IMR-90 (cell line): ENCODE results near the gene JMJD8. TPM values are rescaled to one million over a fixed set of nuclear protein-coding genes. Genes with fewer than 3 reads are reported as not detected.

Experiments
- ELK1 ChIP-seq: fragments of 150-350 bp; IDR thresholded peaks from 2 replicates; pipeline ENCODE4 v1.6.1; 2016; ENCODE audit warnings: low read depth, mild to moderate bottlenecking, low read length, moderate library complexity, borderline replicate concordance
- polyA plus RNA-seq, 3 experiments: library from polyadenylated mRNA; depleted of rRNA; stranded (reverse); fragments of >200 nt; gene quantifications; 2 replicates each; pipeline ENCODE4 v1.2.3, GENCODE V29; 2012; ENCODE audit warnings: low replicate concordance in 1 of 3
- total RNA-seq: library from RNA; depleted of rRNA; stranded (reverse); fragments of >200 nt; gene quantifications from 2 replicates; pipeline ENCODE4 v1.2.3, GENCODE V29; 2012

Gene JMJD8
- total and polyA plus RNA-seq, 2 of the 4 experiments (the other 2 are of a cell fraction), result 17.7 to 62.5 TPM

- TF ChIP-seq ELK1, result no peak
These were observed 4.1 kb downstream of the JMJD8 start, which contains the start of gene STUB1 (continued) for GRCh38 chr16:679814-680624.
